HG03457 (cell line): ENCODE data around the gene COL4A6.
"Not testable (repeated sequence)": the region's sequence is repeated elsewhere in the genome, so short reads cannot be mapped to it uniquely, and the experiment has no call there.

Source experiments
- ATAC-seq: cut with Tn5 transposase; IDR thresholded peaks from one replicate; pipeline ENCODE4 v1.9.1; 2021; ENCODE audit warnings: moderate number of reproducible peaks; ENCODE audit not compliant: unreplicated experiment

The COL4A6 gene

GRCh38 chrX:108438110-108438623 is at the start of gene COL4A6:
COL4A6 (minus strand) TSS chrX:108438422; CDS start chrX:108438196, 226 bp downstream.
- no peak for ATAC-seq

- ATAC-seq: no peak
Measured at GRCh38 chrX:108485960-108486359, 47.7 kb upstream of the COL4A6 start.

- ATAC-seq: no peak
Measured at GRCh38 chrX:108484251-108484650, 46.0 kb upstream of the COL4A6 start.

GRCh38 chrX:108481528-108481927 is 43.3 kb upstream of the COL4A6 start:
- ATAC-seq: not testable (repeated sequence)

GRCh38 chrX:108473979-108474378 is 35.8 kb upstream of the COL4A6 start:
- ATAC-seq: no peak

GRCh38 chrX:108468486-108468885 is 30.3 kb upstream of the COL4A6 start:
- ATAC-seq: no peak

GRCh38 chrX:108464604-108465003 is 26.4 kb upstream of the COL4A6 start:
- ATAC-seq: no peak

GRCh38 chrX:108456971-108457477 is 18.8 kb upstream of the COL4A6 start:
- no peak for ATAC-seq

- ATAC-seq: no peak
Measured at GRCh38 chrX:108453841-108454240, 15.6 kb upstream of the COL4A6 start.

- no peak for ATAC-seq
Measured at GRCh38 chrX:108447303-108447702, 9.1 kb upstream of the COL4A6 start.

- ATAC-seq: no peak
Measured at GRCh38 chrX:108442901-108443464, 4.8 kb upstream of the COL4A6 start.

- no peak for ATAC-seq
Measured at GRCh38 chrX:108439961-108440696, 1.9 kb upstream of the COL4A6 start.

GRCh38 chrX:108439426-108439942 is 1.3 kb upstream of the COL4A6 start, which contains the start of gene COL4A5:
COL4A5 (plus strand) TSS chrX:108439838; CDS start chrX:108440126, 288 bp downstream.
- no peak for ATAC-seq

- no peak for ATAC-seq
Measured at GRCh38 chrX:108437349-108438109, 693 bp downstream of the COL4A6 start.

- ATAC-seq: no peak
Measured at GRCh38 chrX:108435261-108435660, 3.0 kb downstream of the COL4A6 start.

GRCh38 chrX:108426262-108426661 is 12.0 kb downstream of the COL4A6 start:
- no peak for ATAC-seq

- no peak for ATAC-seq
Measured at GRCh38 chrX:108420481-108420880, 17.7 kb downstream of the COL4A6 start.

- no peak for ATAC-seq
Measured at GRCh38 chrX:108419401-108419800, 18.8 kb downstream of the COL4A6 start.

GRCh38 chrX:108417257-108417656 is 21.0 kb downstream of the COL4A6 start:
- no peak for ATAC-seq

- ATAC-seq: no peak
Measured at GRCh38 chrX:108415891-108416290, 22.3 kb downstream of the COL4A6 start.

GRCh38 chrX:108415146-108415545 is 23.1 kb downstream of the COL4A6 start:
- ATAC-seq: no peak
